Gastrocnemius medialis (tissue), 4 donors: ENCODE measurements around the gene CENPT. TPM values are rescaled to one million over a fixed set of nuclear protein-coding genes. Genes with fewer than 3 reads are reported as not detected.
A peak's percentile ranks its signal among the peaks of the same experiment; 100 is the strongest.

Experiments used
- ATAC-seq, 2 donors: fragments of 150-250 bp; one replicate each; pipeline ENCODE4 v1.9.1; 2016
- DNase-seq, 2 donors: peaks; one replicate each; pipeline ENCODE4 v3.0.0-alpha.2; 2019
- H3K27ac ChIP-seq, 4 donors: fragments of 200-600 bp; sonication (generic); 1 replicate in 1 of 4; 2 replicates in 3 of 4; pipeline ENCODE4 v1.5.1; 2016 to 2018; ENCODE audit warnings: mild to moderate bottlenecking in 2 of 4, moderate library complexity in 1 of 4
- H3K27me3 ChIP-seq, 3 donors: fragments of 200-600 bp; sonication (generic) in 2 of 3; 1 replicate in 1 of 3; 2 replicates in 2 of 3; pipeline versions ENCODE4 v1.5.1 to v1.6.0; 2016 to 2019; ENCODE audit warnings: mild to moderate bottlenecking in 1 of 3, moderate library complexity in 1 of 3
- H3K36me3 ChIP-seq, 2 donors: fragments of 200-600 bp; sonication (generic) in 1 of 2; one replicate each; pipeline ENCODE4 v1.5.1; 2017 to 2018
- H3K4me1 ChIP-seq, 2 donors: fragments of 200-600 bp; sonication (generic) in 1 of 2; one replicate each; pipeline ENCODE4 v1.5.1; 2016 to 2017; ENCODE audit warnings: mild to moderate bottlenecking in 2 of 2
- H3K4me3 ChIP-seq, 4 donors: fragments of 200-600 bp; sonication (generic) in 3 of 4; 1 replicate in 1 of 4; 2 replicates in 3 of 4; pipeline ENCODE4 v1.5.1; 2016 to 2019; ENCODE audit warnings: mild to moderate bottlenecking in 2 of 4
- H3K9me3 ChIP-seq, 3 donors: fragments of 200-600 bp; sonication (generic) in 2 of 3; 1 replicate in 1 of 3; 2 replicates in 2 of 3; pipeline ENCODE4 v1.5.1; 2016 to 2019
- CTCF ChIP-seq, 5 experiments: fragments of 450-650 bp in 3 of 5; fragments of 200-600 bp in 2 of 5; sonication (generic) in 2 of 5; IDR thresholded peaks in 4 of 5; conservative IDR thresholded peaks in 1 of 5; 1 replicate in 4 of 5; 2 replicates in 1 of 5; pipeline ENCODE4 v1.5.1; 2016 to 2019; ENCODE audit warnings: antibody characterized with exemption in 5 of 5, mild to moderate bottlenecking in 3 of 5, moderate library complexity in 3 of 5
- POLR2A ChIP-seq, 2 donors: fragments of 450-650 bp; IDR thresholded peaks; one replicate each; pipeline ENCODE4 v1.6.1; 2017; ENCODE audit warnings: antibody characterized with exemption in 2 of 2, mild to moderate bottlenecking in 2 of 2, moderate library complexity in 2 of 2
- in situ Hi-C, 4 donors: fragments of 200-750 bp; cut with MboI; loops; one replicate each; pipeline versions ENCODE4 v1.15.0 to v1.8.0; 2017; ENCODE audit warnings: low sequenced_read_pairs in 4 of 4
- intact Hi-C: fragments of 100-400 bp; cut with DNase I; formaldehyde crosslinking; loops from one replicate; pipeline ENCODE4 v1.15.1; 2023; ENCODE audit warnings: low total_unique reads
- total RNA-seq, 4 donors: library from RNA; depleted of rRNA; stranded (reverse); fragments of >200 nt; gene quantifications; one replicate each; pipeline versions ENCODE4 v1.1.0 to v1.2.3, GENCODE V29; 2016

The CENPT gene
- total RNA-seq, 4 donors from 2014 or later, result 14.9 to 41.2 (median 20.0) TPM

DNA sequence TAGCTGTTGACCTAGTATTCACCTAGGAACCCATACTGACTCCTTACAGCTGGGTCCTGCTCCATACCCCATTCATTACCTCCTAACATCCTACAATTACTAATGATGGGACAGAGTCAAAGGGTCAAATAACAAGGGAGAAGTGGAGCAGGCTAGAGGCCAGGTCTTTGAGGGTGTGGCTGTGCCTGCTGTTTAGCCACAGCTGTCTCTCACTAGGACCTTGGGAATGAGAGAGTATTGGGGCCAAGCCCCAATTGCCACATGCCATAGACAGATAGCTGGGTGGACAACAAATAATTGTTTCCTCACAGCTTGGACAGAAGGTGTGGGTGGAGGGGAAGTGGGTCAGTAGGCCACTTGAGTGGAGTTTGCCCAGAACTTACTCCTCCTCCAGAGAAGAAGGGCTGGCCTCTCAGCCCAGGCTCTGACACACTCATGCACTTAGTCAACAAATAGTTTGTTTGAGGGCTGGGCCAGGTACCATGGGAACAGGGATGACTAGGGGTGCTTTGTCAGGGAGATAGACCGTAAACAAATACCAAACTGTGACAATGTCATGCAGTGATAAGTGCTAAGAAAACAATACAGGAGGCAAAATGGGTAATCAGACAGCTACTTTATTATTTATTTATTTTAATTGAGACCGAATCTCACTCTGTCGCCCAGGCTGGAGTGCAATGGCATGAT lies 10.2 kb upstream of the CENPT start:
- H3K4me1 ChIP-seq, result peaks cover 69% of the 10 kb centered on the region in 2 donors
- TF ChIP-seq CTCF (IDR thresholded peaks at IDR 0.05 in 4 of 5, conservative IDR thresholded peaks at IDR 0.05 in 1 of 5) (no peak), POLR2A (IDR thresholded peaks at IDR 0.05) (no peak)
- peak overlapping the region; percentile 93 to 99 (median 97) for H3K27ac ChIP-seq
- intact Hi-C loops (no loop called here), in situ Hi-C loops (no loop called here)
- ATAC-seq, result peak; percentile 87 to 90
- peak; percentile 91 to 92 for DNase-seq
- H3K4me3 ChIP-seq, result peak overlapping the region in 1 of 4 donors; percentile 29
- no peaks in the 10 kb centered on the region for H3K36me3 ChIP-seq
- H3K9me3 ChIP-seq, result no peaks in the 10 kb centered on the region
- H3K27me3 ChIP-seq, result no peaks in the 10 kb centered on the region

GRCh38 chr16:67856927-67857546 lies 9.5 kb upstream of the CENPT start:
- Histone ChIP-seq H3K36me3 (no peaks in the 10 kb centered on the region), H3K4me3 (no peak overlapping the region), H3K4me1 (peaks cover 63% of the 10 kb centered on the region in 2 donors), H3K27ac (peak overlapping the region; percentile 93 to 99 (median 97)), H3K9me3 (no peaks in the 10 kb centered on the region), H3K27me3 (no peaks in the 10 kb centered on the region)
- ATAC-seq (peak in 1 of 2 donors; percentile 7), DNase-seq (no peak)
- in situ Hi-C loops, result no loop called here
- TF ChIP-seq POLR2A (IDR thresholded peaks at IDR 0.05) (no peak), CTCF (IDR thresholded peaks at IDR 0.05 in 4 of 5, conservative IDR thresholded peaks at IDR 0.05 in 1 of 5) (no peak)
- intact Hi-C loops, result no loop called here

DNA sequence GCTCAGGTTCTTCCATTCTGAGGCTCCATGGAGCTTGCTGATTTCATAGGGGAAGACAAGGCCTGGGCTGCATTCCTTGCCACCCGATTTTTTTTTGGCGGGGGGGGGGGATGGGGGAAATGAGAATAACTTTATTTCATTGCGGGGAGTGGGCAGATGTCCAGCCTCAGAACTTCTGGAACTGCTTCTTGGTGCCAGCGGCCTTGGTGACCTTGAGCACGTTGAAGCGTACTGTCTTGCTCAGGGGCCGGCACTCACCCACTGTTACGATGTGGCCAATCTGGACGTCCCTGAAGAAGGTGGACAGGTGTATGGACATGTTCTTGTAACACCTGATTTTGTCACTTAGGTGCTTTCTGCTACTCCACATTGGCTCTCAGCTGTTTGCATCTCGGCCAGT lies 8.3 kb upstream of the CENPT start:
- in situ Hi-C loops, result no loop called here
- no peak overlapping the region for H3K4me3 ChIP-seq
- ATAC-seq (no peak), DNase-seq (no peak)
- H3K4me1 ChIP-seq, result peaks cover 50% of the 10 kb centered on the region in 2 donors
- H3K27ac ChIP-seq, result peak overlapping the region; percentile 93 to 99 (median 97)
- no peaks in the 10 kb centered on the region for H3K27me3 ChIP-seq
- H3K9me3 ChIP-seq, result no peaks in the 10 kb centered on the region
- no peaks in the 10 kb centered on the region for H3K36me3 ChIP-seq
- TF ChIP-seq CTCF (IDR thresholded peaks at IDR 0.05 in 4 of 5, conservative IDR thresholded peaks at IDR 0.05 in 1 of 5), result no peak
- intact Hi-C loops, result no loop called here

DNA sequence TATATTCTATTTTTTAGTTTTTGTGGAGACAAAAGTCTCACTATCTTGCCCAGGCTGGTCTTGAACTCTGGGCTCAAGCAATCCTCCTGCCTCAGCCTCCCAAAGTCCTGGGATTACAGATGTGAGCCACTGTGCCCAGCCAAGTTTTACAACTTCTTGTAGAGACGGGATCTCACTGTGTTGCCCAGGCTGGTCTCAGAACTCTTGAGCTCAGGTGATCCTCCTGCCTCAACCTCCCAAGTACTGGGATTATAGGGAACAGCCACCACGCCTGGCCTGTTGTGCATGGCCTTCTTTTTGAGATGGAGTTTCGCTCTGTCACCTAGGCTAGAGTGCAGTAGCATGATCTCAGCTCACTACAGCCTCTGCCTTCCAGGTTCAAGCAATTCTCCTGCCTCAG lies 6.2 kb upstream of the CENPT start:
- ATAC-seq, result no peak
- TF ChIP-seq POLR2A (IDR thresholded peaks at IDR 0.05) (no peak), CTCF (IDR thresholded peaks at IDR 0.05 in 4 of 5, conservative IDR thresholded peaks at IDR 0.05 in 1 of 5) (no peak)
- Histone ChIP-seq H3K4me1 (peaks cover 39 to 40% of the 10 kb centered on the region in 2 donors), H3K27ac (no peak overlapping the region), H3K27me3 (no peaks in the 10 kb centered on the region), H3K9me3 (no peaks in the 10 kb centered on the region), H3K36me3 (no peaks in the 10 kb centered on the region), H3K4me3 (no peak overlapping the region)
- DNase-seq, result no peak
- intact Hi-C loops (no loop called here), in situ Hi-C loops (no loop called here)
